ENCODE results near the gene NANS. TPM values are rescaled to one million over a fixed set of nuclear protein-coding genes. Genes with fewer than 3 reads are reported as not detected.
"Not testable (repeated sequence)": the region's sequence is repeated elsewhere in the genome, so short reads cannot be mapped to it uniquely, and the experiment has no call there.

Gene NANS
- total RNA-seq, 2 experiments from 2014 or later: 51.2 to 51.8 TPM

DNA sequence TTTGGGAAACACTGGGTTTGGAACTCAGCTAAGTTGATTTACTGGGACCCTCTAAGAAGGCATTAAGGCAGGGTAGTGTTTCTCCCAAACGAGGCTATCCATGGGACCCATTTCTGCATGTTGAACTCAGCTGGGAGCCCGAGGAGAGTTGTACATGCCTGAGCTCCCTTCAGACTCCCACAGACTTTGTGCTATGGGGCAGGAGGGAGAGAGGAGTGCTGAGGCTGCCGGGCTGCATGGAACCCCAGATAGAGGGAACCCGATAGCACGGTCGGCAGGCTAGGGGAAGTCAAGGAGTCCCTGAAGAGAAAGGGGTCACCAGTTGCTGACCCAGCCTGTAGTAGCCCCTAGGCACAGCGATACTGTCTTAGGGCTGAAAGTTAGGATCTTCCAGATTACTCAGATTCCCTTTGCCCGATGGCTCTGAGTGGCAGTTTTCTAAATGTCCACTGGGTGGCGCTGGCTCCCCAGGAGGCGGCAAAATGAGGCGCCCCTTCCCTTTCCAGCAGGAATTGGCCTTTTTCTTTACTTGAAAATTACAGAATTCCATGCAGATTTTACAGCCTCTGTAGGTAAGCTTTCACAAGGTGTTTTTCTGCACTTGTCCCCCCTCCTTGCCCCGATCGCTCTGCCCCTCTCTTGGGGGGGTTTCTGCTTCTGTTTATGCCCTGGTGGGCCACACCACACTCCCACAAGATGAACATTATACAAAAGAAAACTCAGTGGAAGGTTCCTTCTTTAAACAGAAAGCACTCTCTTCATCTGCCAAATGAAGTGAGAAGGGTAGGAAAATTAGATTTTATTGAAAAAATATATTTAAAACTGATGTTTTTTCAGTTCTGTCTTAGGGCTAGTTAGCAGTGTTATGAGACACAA is 17.8 kb downstream of the NANS start:
- H3K27ac Mint-ChIP-seq: peak overlapping the region; percentile 89
- H3K4me3 Mint-ChIP-seq: peak overlapping the region; percentile 31
- ChIA-PET POLR2A (interaction anchor here (0.8 to 2.4 kb wide), 7 partner anchors 8 to 181 kb away, joined by 3 to 15 read pairs (median 3); partner anchors contain the start of genes NANS, TBC1D2 and TRIM14), CTCF (interaction anchor here (0.6 to 2.5 kb wide), 39 partner anchors 10 to 190 kb away, joined by 3 to 28 read pairs (median 4); partner anchors contain the start of genes CORO2A, NANS, TBC1D2 and TRIM14)
- H3K36me3 Mint-ChIP-seq (ENCODE audit: low read depth): peaks cover 16% of the 10 kb centered on the region
- no peaks in the 10 kb centered on the region for H3K9me3 Mint-ChIP-seq
- no peaks in the 10 kb centered on the region for H3K27me3 Mint-ChIP-seq
- peak; percentile 99 for TF ChIP-seq CTCF (IDR thresholded peaks at IDR 0.05)
- H3K4me1 Mint-ChIP-seq (ENCODE audit: low read depth): peaks cover 32% of the 10 kb centered on the region
- intact Hi-C loops (cut with micrococcal nuclease): loop anchor here (2.0 to 10.0 kb wide), 2 partner anchors 120 to 188 kb away; partner anchors contain the start of gene CORO2A
- DNase-seq: peak; percentile 72
- peak; percentile 32 for ATAC-seq

GRCh38 chr9:98075332-98075805 is 18.8 kb downstream of the NANS start:
- peak; percentile 46 for DNase-seq
- H3K4me1 Mint-ChIP-seq (ENCODE audit: low read depth): peaks cover 30% of the 10 kb centered on the region
- no peak for TF ChIP-seq CTCF (IDR thresholded peaks at IDR 0.05)
- ATAC-seq: peak; percentile 82
- H3K27me3 Mint-ChIP-seq: no peaks in the 10 kb centered on the region
- H3K9me3 Mint-ChIP-seq: no peaks in the 10 kb centered on the region
- CTCF ChIA-PET: interaction anchor here (0.8 to 2.5 kb wide), 15 partner anchors 9 to 180 kb away, joined by 3 to 28 read pairs (median 7); partner anchors contain the start of genes CORO2A, NANS and TBC1D2
- intact Hi-C loops (cut with micrococcal nuclease): loop anchor here (2.0 to 10.0 kb wide), 2 partner anchors 119 to 187 kb away; partner anchors contain the start of gene CORO2A
- peaks cover 20% of the 10 kb centered on the region for H3K36me3 Mint-ChIP-seq (ENCODE audit: low read depth)
- peak overlapping the region; percentile 17 for H3K4me3 Mint-ChIP-seq
- peak overlapping the region; percentile 89 for H3K27ac Mint-ChIP-seq
- POLR2A ChIA-PET: interaction anchor here (2.4 kb wide), 1 partner anchor 18 kb away, joined by 15 read pairs; the partner anchor contains the start of gene NANS

DNA sequence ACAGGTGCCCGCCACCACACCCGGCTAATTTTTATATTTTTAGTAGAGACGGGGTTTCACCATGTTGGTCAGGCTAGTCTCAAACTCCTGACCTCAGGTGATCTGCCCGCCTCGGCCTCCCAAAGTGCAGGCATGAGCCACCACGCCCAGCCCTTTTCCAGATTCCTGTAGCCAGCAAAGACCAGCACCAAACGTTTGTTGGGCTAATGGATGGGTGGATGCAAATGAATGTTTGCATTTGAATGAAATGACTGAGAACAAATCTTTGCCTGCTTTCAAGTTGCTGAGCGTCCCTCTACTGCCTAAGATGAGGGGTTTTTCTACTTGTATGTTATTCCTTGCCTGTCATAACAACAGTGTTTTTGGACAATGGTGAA is 20.0 kb downstream of the NANS start:
- peaks cover 38% of the 10 kb centered on the region for H3K4me1 Mint-ChIP-seq (ENCODE audit: low read depth)
- ATAC-seq, H3K4me3 Mint-ChIP-seq, DNase-seq, H3K27me3 Mint-ChIP-seq, H3K9me3 Mint-ChIP-seq: not testable (repeated sequence)
- CTCF ChIA-PET: interaction anchor here (1.2 to 1.3 kb wide), 3 partner anchors 8 to 42 kb away, joined by 3 to 4 read pairs (median 3); no protein-coding TSS in a partner anchor
- POLR2A ChIA-PET: interaction anchor here (1.1 to 1.5 kb wide), 3 partner anchors 10 to 179 kb away, joined by 3 to 5 read pairs (median 3); partner anchors contain the start of gene TBC1D2
- H3K36me3 Mint-ChIP-seq (ENCODE audit: low read depth): peaks cover 26% of the 10 kb centered on the region
- peak overlapping the region; percentile 89 for H3K27ac Mint-ChIP-seq
- intact Hi-C loops (cut with micrococcal nuclease): loop anchor here (10.0 kb wide), 1 partner anchor 118 kb away; the partner anchor contains the start of gene CORO2A

- ChIA-PET CTCF (interaction anchor here (0.6 to 1.4 kb wide), 3 partner anchors 14 to 188 kb away, joined by 3 read pairs; no protein-coding TSS in a partner anchor), POLR2A (interaction anchor here (0.9 to 1.6 kb wide), 3 partner anchors 27 to 157 kb away, joined by 3 read pairs; partner anchors contain the start of gene TRIM14)
- intact Hi-C loops (cut with micrococcal nuclease): loop anchor here (10.0 kb wide), 1 partner anchor 116 kb away; the partner anchor contains the start of gene CORO2A
- DNase-seq: no peak
- peaks cover 51% of the 10 kb centered on the region for H3K4me1 Mint-ChIP-seq (ENCODE audit: low read depth)
- no peak overlapping the region for H3K4me3 Mint-ChIP-seq
- ATAC-seq: no peak
- peak overlapping the region; percentile 76 for H3K27ac Mint-ChIP-seq
- peaks cover 49% of the 10 kb centered on the region for H3K36me3 Mint-ChIP-seq (ENCODE audit: low read depth)
- TF ChIP-seq CTCF (IDR thresholded peaks at IDR 0.05): no peak
- H3K9me3 Mint-ChIP-seq: no peaks in the 10 kb centered on the region
- no peaks in the 10 kb centered on the region for H3K27me3 Mint-ChIP-seq
These were observed 22.4 kb downstream of the NANS start for GRCh38 chr9:98078895-98079294.

- no peak for ATAC-seq
- H3K36me3 Mint-ChIP-seq (ENCODE audit: low read depth): peaks cover 54% of the 10 kb centered on the region
- no peaks in the 10 kb centered on the region for H3K27me3 Mint-ChIP-seq
- H3K4me3 Mint-ChIP-seq: no peak overlapping the region
- H3K9me3 Mint-ChIP-seq: no peaks in the 10 kb centered on the region
- TF ChIP-seq CTCF (IDR thresholded peaks at IDR 0.05): no peak
- intact Hi-C loops (cut with micrococcal nuclease): no loop called here
- no peak for DNase-seq
- peaks cover 42% of the 10 kb centered on the region for H3K4me1 Mint-ChIP-seq (ENCODE audit: low read depth)
- ChIA-PET POLR2A (interaction anchor here (0.8 to 1.5 kb wide), 5 partner anchors 18 to 158 kb away, joined by 3 to 6 read pairs (median 3); no protein-coding TSS in a partner anchor), CTCF (interaction anchor here (1.4 kb wide), 1 partner anchor 13 kb away, joined by 3 read pairs; no protein-coding TSS in a partner anchor)
- H3K27ac Mint-ChIP-seq: peak overlapping the region; percentile 80
These were observed 23.8 kb downstream of the NANS start for GRCh38 chr9:98080326-98080725.
